HUES6 (cell line): ENCODE measurements around the gene HLCS.

Experiments
- H3K27ac ChIP-seq: 2 replicates; pipeline ENCODE4 v1.7.0; 2013; ENCODE audit warnings: low read depth, mild to moderate bottlenecking, low read length, inconsistent platforms
- H3K27me3 ChIP-seq: 2 replicates; pipeline ENCODE4 v1.6.1; 2013; ENCODE audit warnings: low read length; ENCODE audit not compliant: control insufficient read depth, insufficient read depth
- H3K36me3 ChIP-seq: 2 replicates; pipeline ENCODE4 v1.6.1; 2013; ENCODE audit warnings: low read length; ENCODE audit not compliant: control insufficient read depth, insufficient read depth
- H3K4me1 ChIP-seq: 2 replicates; pipeline ENCODE4 v1.6.1; 2013; ENCODE audit warnings: low read length; ENCODE audit not compliant: control insufficient read depth, insufficient read depth
- H3K4me3 ChIP-seq: 2 replicates; pipeline ENCODE4 v1.5.1; 2013; ENCODE audit warnings: low read depth, low read length
- H3K9ac ChIP-seq: one replicate; pipeline ENCODE4 v1.6.1; 2013; ENCODE audit warnings: mild to moderate bottlenecking, low read length
- H3K9me3 ChIP-seq: 2 replicates; pipeline ENCODE4 v1.6.1; 2013; ENCODE audit warnings: low read depth, low read length; ENCODE audit not compliant: control insufficient read depth, insufficient read depth

Gene HLCS

DNA sequence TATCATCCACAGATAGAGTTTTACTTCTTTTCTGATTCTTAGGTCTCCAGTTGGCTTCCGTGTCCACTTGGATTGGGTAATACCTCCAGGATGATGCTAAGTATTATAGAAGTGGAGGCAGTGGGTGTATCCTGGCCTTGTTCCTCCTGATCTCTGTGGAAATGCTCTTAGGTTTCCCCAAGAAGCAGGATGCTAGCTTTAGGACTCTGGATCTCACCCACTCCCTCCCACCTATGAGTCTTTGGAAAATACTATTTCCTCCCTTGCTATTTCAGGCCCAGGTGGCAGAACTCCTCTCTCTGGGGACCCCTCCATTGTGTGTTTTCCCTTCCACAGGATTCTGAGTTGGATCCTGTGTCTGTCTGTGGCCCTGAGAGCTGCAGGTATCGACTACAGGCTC, 180.9 kb downstream of the HLCS start:
- Histone ChIP-seq H3K9me3 (peaks cover 9% of the 10 kb centered on the region), H3K4me1 (peaks cover 5% of the 10 kb centered on the region; the same call in 1 of the 2 replicates), H3K36me3 (no peaks in the 10 kb centered on the region), H3K4me3 (no peak overlapping the region), H3K27me3 (no peaks in the 10 kb centered on the region), H3K9ac (no peak overlapping the region), H3K27ac (no peak overlapping the region)

DNA sequence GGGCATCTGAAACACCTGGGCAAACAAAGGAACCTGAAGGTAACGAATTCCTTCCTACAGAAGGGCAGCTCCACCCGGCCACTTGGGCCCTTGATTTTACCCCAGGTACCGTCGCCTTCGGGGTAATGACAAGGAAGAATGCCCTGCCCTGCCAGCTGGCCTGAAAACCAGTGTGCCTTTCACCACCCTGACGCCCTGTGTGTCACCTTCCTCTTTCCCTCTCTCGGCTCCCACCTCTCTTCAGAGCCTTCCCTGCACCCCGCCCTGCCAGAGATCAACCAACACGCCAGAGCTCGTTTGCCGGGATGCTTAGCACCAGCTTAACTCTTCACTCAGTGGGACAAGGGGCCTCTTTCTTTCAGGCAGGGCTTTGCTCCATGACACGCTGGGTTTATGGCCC, 181.5 kb downstream of the HLCS start:
- Histone ChIP-seq H3K27me3 (no peaks in the 10 kb centered on the region), H3K4me1 (peaks cover 5% of the 10 kb centered on the region; the same call in 1 of the 2 replicates), H3K27ac (no peak overlapping the region), H3K9me3 (peaks cover 13% of the 10 kb centered on the region), H3K4me3 (no peak overlapping the region), H3K36me3 (no peaks in the 10 kb centered on the region), H3K9ac (no peak overlapping the region)

DNA sequence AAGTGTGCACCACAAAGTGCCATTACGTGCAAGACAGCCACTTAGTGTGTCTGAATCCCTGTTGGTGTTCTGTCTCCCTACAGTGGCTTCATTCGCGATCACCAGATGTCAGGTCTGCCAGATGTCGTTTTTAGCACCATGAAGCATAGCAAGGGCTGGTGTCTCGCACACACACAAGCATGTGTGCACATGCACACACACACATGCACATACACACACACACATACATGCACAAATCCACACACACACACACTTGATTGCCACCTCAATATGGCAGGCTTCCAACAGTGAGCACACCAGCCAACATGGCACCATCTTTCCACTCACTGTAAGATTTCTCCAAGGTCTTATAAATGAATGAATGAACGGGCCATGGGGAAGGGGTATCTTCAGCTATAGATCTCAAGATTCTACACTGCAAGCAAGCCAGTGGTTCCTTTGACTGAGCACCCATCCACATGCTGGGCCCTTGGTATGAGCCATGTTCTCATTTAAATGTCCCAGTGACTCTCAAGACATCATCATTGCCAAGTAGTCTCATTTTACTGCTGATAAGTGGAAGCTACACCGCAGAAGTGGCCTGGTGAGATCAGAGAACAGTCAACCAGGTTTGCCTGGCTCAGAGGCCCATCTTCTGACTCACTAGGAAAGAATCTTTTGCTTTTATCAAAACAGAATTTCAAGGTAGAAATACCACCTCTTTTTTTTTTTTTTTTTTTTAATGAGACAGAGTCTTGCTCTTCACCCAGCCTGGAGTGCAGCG, 182.7 kb downstream of the HLCS start:
- Histone ChIP-seq H3K9ac (no peak overlapping the region), H3K27ac (no peak overlapping the region), H3K27me3 (no peaks in the 10 kb centered on the region), H3K9me3 (peaks cover 17% of the 10 kb centered on the region), H3K4me3 (no peak overlapping the region), H3K4me1 (peaks cover 5% of the 10 kb centered on the region; the same call in 1 of the 2 replicates), H3K36me3 (no peaks in the 10 kb centered on the region)

DNA sequence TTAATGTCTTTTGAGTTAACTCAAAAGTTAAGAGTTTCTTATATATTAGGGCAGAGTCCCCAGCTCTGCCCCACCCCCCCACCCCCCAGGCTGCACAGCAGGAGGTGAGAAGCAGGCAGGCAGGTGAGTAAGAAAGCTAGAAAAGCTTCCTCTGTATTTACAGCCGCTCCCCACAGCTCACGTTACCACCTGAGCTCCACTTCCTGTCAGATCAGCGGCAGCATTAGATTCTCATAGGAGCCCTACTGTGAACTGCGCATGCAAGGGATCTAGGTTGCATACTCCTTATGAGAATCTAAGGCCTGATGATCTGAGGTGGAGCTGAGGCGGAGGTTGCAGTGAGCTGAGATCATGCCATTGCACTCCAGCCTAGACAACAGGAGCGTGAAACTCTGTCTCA, 185.6 kb downstream of the HLCS start:
- Histone ChIP-seq H3K9me3 (peaks cover 17% of the 10 kb centered on the region), H3K27me3 (no peaks in the 10 kb centered on the region), H3K4me3 (no peak overlapping the region), H3K9ac (no peak overlapping the region), H3K36me3 (no peaks in the 10 kb centered on the region), H3K4me1 (peaks cover 5% of the 10 kb centered on the region; the same call in 1 of the 2 replicates), H3K27ac (no peak overlapping the region)

DNA sequence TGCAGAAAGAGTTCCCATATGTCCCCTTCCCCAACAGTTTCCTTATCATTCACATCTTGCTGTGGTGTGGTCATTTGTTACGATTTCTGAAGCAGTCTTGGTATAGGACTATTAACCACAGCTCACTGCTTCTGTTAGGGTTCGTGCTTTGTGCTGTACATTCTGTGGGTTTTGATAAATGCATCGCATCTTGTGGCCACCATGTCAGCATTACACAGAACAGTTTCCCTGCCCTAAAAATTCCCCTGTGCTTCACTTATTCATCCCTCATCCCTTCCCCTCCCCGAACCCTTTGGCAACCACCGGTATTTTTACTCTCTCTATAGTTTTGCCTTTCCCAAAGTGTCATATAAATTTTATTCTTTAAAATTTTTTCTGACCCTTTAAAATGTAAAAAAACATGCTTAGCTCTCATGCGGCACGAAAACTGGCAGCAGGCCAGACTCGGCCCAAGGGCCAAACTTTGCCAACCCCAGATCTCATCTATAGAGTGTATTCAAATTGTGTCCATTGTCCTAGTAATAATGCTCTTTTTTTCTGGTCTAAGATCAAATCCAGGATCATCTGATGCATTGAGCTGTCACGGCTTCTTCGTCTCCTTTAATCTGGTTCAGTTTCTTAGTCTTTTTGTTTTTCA, 189.4 kb downstream of the HLCS start:
- peaks cover 13% of the 10 kb centered on the region for H3K9me3 ChIP-seq
- no peaks in the 10 kb centered on the region for H3K36me3 ChIP-seq
- H3K4me1 ChIP-seq, result no peaks in the 10 kb centered on the region
- no peak overlapping the region for H3K4me3 ChIP-seq
- no peak overlapping the region for H3K9ac ChIP-seq
- H3K27ac ChIP-seq, result no peak overlapping the region
- no peaks in the 10 kb centered on the region for H3K27me3 ChIP-seq

DNA sequence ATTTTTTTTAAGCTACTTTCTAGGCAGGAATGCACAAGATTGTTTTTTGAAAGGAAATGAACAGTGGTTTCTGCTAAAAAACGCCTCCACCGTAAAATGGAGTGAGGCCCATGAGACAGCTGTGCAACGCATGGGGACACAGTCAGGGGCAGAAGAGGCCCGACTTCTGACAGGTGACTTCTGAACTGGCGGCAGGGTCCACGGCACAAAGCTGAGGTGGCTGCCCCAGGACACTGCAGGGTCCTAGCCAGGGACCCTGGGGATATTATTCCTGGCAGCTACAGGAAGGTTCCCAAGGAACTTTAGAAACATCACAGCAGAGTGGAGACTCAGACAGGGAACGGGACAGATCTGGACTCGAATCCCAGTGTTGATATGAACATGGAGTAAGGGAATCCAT, 192.5 kb downstream of the HLCS start:
- Histone ChIP-seq H3K27me3 (no peaks in the 10 kb centered on the region), H3K4me3 (no peak overlapping the region), H3K9ac (no peak overlapping the region), H3K27ac (no peak overlapping the region), H3K9me3 (no peaks in the 10 kb centered on the region), H3K36me3 (no peaks in the 10 kb centered on the region), H3K4me1 (no peaks in the 10 kb centered on the region)

DNA sequence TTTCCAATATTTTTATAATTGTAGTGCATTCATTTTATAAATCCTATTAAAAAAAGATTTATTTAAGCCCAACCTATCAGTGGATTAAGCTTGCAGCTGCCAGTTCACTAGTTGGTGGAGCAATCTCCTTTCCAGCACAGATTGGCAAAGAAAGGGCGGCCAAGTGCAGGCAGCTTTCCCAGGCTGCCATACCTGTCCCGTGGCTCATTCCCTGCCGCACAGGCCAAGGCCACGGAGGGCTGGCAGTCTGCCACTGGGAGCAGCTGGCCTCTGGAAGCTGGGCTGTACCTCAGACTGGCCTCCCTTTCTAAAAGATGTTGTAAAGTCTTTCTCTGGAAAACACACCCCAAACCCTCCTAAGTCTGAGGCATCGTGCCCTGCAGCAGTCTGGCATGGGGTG, 193.4 kb downstream of the HLCS start:
- H3K4me3 ChIP-seq, result no peak overlapping the region
- H3K27me3 ChIP-seq, result no peaks in the 10 kb centered on the region
- H3K9me3 ChIP-seq, result no peaks in the 10 kb centered on the region
- no peaks in the 10 kb centered on the region for H3K4me1 ChIP-seq
- H3K36me3 ChIP-seq, result no peaks in the 10 kb centered on the region
- H3K27ac ChIP-seq, result no peak overlapping the region
- no peak overlapping the region for H3K9ac ChIP-seq

DNA sequence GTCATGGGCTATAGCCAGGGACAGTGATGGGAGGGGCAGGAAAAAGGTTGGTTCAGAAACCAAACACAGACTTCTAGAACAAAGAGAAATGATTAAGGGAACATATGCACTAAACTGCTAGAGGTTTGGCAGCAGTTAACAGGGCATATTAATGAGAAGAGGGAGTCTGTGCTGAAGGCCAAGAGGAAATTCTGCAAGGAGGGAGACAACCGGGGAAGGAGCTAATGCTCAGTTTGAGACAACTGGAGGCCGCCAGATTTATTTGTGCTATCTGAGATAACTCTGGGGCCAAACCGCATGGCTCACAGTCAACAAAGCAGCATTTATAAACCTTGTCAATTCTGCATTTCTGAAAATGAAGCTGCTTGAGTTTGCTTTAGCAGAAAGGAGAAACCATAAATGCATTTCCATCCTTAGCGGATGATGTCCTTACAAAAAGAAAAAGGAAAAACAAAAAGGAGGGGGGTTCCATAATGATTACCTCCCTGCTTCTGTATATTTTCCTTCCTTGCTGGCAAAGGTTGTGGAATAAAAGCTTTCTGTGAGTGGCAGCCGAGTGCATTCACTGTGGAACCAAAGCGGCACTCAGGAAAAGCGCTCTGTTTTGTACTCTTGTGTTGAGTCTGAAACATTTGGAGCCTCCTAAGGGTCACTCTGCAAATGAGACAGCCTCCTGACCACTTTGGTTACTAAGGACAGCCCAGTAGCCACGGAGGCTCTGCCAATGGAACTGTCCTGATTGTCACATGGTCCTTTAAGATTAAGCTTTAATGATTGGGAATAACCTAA, 197.2 kb downstream of the HLCS start:
- Histone ChIP-seq H3K9me3 (no peaks in the 10 kb centered on the region), H3K27ac (no peak overlapping the region), H3K27me3 (no peaks in the 10 kb centered on the region), H3K9ac (no peak overlapping the region), H3K36me3 (no peaks in the 10 kb centered on the region), H3K4me3 (no peak overlapping the region), H3K4me1 (peaks cover 3% of the 10 kb centered on the region; the same call in 1 of the 2 replicates)

DNA sequence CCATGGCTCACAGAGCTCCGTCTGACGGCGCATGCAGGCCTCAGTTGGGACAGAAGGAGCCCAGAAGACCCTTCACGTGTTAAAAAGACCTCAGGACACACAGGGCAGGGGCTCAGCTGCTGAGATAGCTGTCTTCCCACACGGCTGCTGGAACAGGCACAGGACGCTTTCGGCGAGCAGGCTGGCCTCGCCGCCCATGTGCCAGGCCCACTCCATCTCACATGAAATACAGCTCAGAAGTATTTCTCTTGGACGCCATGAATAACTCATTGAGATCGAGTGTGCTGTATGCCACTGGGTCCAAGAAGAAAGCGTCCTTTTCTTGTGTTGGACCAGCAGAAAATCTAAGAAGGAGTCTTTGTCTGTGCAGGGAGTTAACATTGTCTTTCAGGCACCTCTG, 198.0 kb downstream of the HLCS start:
- H3K27ac ChIP-seq, result no peak overlapping the region

DNA sequence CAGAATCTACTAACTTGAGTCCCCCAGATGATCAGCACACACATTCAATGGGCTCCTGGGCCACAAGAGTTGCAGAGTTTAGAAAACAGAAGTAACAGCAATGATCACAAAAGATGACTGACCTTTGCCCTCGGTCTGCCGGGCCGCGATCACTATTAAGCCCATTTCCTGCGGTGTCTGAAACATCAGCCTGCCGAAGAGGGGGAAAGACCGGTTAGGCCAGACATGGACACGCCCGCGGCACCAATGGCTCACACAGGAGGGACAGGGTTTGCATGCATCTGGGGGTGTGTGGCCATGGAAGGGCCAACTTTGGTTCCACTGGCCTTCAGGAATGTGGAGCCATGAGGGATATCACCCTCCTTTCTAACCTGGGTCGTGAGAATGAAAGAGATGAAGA, 199.4 kb downstream of the HLCS start:
- H3K9me3 ChIP-seq, result no peaks in the 10 kb centered on the region
- no peak overlapping the region for H3K4me3 ChIP-seq
- H3K27me3 ChIP-seq, result no peaks in the 10 kb centered on the region
- H3K4me1 ChIP-seq, result peaks cover 3% of the 10 kb centered on the region; the same call in 1 of the 2 replicates
- no peak overlapping the region for H3K27ac ChIP-seq
- H3K9ac ChIP-seq, result no peak overlapping the region
- H3K36me3 ChIP-seq, result no peaks in the 10 kb centered on the region

More for the DNA sequence above, 198.0 kb downstream of the HLCS start:
- no peaks in the 10 kb centered on the region for H3K9me3 ChIP-seq
- no peak overlapping the region for H3K4me3 ChIP-seq
- H3K9ac ChIP-seq, result no peak overlapping the region
- H3K4me1 ChIP-seq, result peaks cover 3% of the 10 kb centered on the region; the same call in 1 of the 2 replicates
- H3K27me3 ChIP-seq, result no peaks in the 10 kb centered on the region
- H3K36me3 ChIP-seq, result no peaks in the 10 kb centered on the region

DNA sequence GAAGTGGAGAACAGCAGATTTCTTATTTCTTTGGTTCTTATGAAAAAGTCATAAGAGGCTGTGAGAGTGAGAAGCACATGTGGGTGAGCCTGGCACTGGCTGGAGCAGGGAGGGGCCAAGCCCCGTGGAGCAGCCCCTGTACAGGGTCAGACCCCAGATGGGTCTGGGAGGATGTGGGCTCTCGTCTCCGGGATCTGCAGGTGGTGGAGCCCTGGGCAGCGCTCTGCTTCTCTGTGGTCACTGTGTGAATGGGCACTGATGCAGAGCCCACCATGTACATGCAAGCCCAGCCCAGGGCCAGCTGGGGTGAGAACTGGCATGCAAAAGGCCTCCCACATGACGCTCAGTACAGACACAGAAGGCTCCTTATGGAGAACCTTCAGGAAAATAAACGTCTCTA, 200.0 kb downstream of the HLCS start:
- Histone ChIP-seq H3K9ac (no peak overlapping the region), H3K27me3 (no peaks in the 10 kb centered on the region), H3K4me3 (no peak overlapping the region)

More for the DNA sequence above, 200.0 kb downstream of the HLCS start:
- H3K9me3 ChIP-seq, result no peaks in the 10 kb centered on the region
- peaks cover 3% of the 10 kb centered on the region; the same call in 1 of the 2 replicates for H3K4me1 ChIP-seq
- H3K36me3 ChIP-seq, result no peaks in the 10 kb centered on the region
- H3K27ac ChIP-seq, result no peak overlapping the region
